Measurements from ENCODE around the gene RASSF8.

Gene RASSF8

GRCh38 chr12:25977047-25977446, 18.6 kb downstream of the RASSF8 start:
- TF ChIP-seq, protein P1, sequence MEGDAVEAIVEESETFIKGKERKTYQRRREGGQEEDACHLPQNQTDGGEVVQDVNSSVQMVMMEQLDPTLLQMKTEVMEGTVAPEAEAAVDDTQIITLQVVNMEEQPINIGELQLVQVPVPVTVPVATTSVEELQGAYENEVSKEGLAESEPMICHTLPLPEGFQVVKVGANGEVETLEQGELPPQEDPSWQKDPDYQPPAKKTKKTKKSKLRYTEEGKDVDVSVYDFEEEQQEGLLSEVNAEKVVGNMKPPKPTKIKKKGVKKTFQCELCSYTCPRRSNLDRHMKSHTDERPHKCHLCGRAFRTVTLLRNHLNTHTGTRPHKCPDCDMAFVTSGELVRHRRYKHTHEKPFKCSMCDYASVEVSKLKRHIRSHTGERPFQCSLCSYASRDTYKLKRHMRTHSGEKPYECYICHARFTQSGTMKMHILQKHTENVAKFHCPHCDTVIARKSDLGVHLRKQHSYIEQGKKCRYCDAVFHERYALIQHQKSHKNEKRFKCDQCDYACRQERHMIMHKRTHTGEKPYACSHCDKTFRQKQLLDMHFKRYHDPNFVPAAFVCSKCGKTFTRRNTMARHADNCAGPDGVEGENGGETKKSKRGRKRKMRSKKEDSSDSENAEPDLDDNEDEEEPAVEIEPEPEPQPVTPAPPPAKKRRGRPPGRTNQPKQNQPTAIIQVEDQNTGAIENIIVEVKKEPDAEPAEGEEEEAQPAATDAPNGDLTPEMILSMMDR (conservative IDR thresholded peaks at IDR 0.05; ENCODE audit: control insufficient read depth, insufficient read depth, low read depth, low read length) = no peak
- no peak overlapping the region for H3K4me3 ChIP-seq (ENCODE audit: control insufficient read depth, low read depth, low read length)
- peak; percentile 93 for DNase-seq (ENCODE audit: low read depth)

DNA sequence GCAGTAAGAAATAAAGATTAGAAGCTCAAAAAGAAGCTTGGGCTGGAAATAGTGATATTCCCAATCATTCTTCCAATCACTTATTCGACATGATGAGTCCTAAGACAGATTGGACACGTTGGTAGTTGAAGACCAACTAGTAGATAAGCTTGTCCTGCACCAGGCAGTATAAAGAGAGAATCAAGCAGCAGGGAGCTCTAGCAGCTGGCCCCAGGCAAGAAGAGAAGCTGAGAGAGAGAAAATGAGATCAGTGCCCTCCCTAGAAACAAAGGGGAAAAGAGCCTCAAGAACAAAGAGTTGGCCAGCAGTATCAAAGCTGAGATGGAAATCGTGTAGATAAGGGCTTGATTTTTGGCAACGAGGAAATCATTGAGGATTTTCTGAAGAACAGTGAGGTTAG, 20.6 kb downstream of the RASSF8 start:
- no peak for DNase-seq (ENCODE audit: low read depth)
- TF ChIP-seq, protein P1 (conservative IDR thresholded peaks at IDR 0.05; ENCODE audit: control insufficient read depth, insufficient read depth, low read depth, low read length) = no peak
- no peak overlapping the region for H3K4me3 ChIP-seq (ENCODE audit: control insufficient read depth, low read depth, low read length)

DNA sequence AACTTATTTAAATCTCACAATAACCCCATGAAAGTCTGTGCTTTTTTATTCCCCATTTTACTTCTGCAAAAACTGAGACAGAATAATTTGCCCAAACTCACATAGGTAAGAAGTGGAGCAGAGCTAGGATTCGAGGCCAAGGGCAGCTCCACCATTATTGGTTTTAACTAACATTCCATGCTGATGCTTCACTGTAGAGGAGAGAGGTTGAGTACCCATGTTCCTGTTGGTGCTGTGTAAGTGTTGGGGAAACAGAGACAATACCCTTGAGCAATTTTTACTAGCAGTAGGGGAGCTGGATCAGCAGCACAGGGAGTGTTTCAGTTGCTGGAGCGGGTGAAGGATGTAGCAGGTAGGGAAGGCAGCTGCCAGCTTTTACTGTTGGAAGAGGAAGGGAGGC, 21.1 kb downstream of the RASSF8 start:
- H3K4me3 ChIP-seq (ENCODE audit: control insufficient read depth, low read depth, low read length) = no peak overlapping the region
- TF ChIP-seq, protein P1 (conservative IDR thresholded peaks at IDR 0.05; ENCODE audit: control insufficient read depth, insufficient read depth, low read depth, low read length) = no peak
- DNase-seq (ENCODE audit: low read depth) = peak; percentile 29

- TF ChIP-seq, protein P1 (conservative IDR thresholded peaks at IDR 0.05; ENCODE audit: control insufficient read depth, insufficient read depth, low read depth, low read length) = no peak
- DNase-seq (ENCODE audit: low read depth) = no peak
- no peak overlapping the region for H3K4me3 ChIP-seq (ENCODE audit: control insufficient read depth, low read depth, low read length)
Observed at GRCh38 chr12:25980035-25980434, 21.6 kb downstream of the RASSF8 start.

GRCh38 chr12:25981597-25981996, 23.1 kb downstream of the RASSF8 start:
- TF ChIP-seq, protein P1 (conservative IDR thresholded peaks at IDR 0.05; ENCODE audit: control insufficient read depth, insufficient read depth, low read depth, low read length) = no peak
- DNase-seq (ENCODE audit: low read depth) = no peak
- H3K4me3 ChIP-seq (ENCODE audit: control insufficient read depth, low read depth, low read length) = no peak overlapping the region

- H3K4me3 ChIP-seq (ENCODE audit: control insufficient read depth, low read depth, low read length) = no peak overlapping the region
- DNase-seq (ENCODE audit: low read depth) = no peak
- TF ChIP-seq, protein P1 (conservative IDR thresholded peaks at IDR 0.05; ENCODE audit: control insufficient read depth, insufficient read depth, low read depth, low read length) = no peak
Observed at GRCh38 chr12:25982416-25982815, 23.9 kb downstream of the RASSF8 start.

GRCh38 chr12:25983625-25984024, 25.1 kb downstream of the RASSF8 start:
- no peak overlapping the region for H3K4me3 ChIP-seq (ENCODE audit: control insufficient read depth, low read depth, low read length)
- DNase-seq (ENCODE audit: low read depth) = no peak
- TF ChIP-seq, protein P1 (conservative IDR thresholded peaks at IDR 0.05; ENCODE audit: control insufficient read depth, insufficient read depth, low read depth, low read length) = no peak

All from fibroblast of mammary gland (primary cell).